Activated B cell treated with CpG ODN at 0.5 μM for 24 hours (primary cell): Measurements from ENCODE around the gene OR6F1. TPM values are rescaled to one million over a fixed set of nuclear protein-coding genes. Genes with fewer than 3 reads are reported as not detected.

Experiments
- ATAC-seq: fragments of 200-7000 bp; cut with Tn5 transposase; one replicate; pipeline ENCODE4 v1.10.0; 2021; ENCODE audit warnings: low read depth, mild to moderate bottlenecking, moderate library complexity
- CTCF ChIA-PET: fragments of 350-600 bp; sonication (Branson Sonifier 250); formaldehyde crosslinking; loops from one replicate; lab custom pipeline; 2021; ENCODE audit warnings: antibody characterized with exemption; lab: Charles Lee
- POLR2A ChIA-PET: fragments of 350-600 bp; sonication (Branson Sonifier 250); formaldehyde crosslinking; loops from one replicate; lab custom pipeline; 2021; ENCODE audit warnings: antibody characterized with exemption; lab: Charles Lee
- DNase-seq: peaks from one replicate; pipeline ENCODE4 v3.0.0; 2022
- H3K27ac Mint-ChIP-seq: one replicate; pipeline ENCODE4 v1.8.0; 2020; ENCODE audit warnings: mixed read lengths
- H3K27me3 Mint-ChIP-seq: one replicate; pipeline ENCODE4 v1.8.0; 2021; ENCODE audit warnings: mixed read lengths
- H3K36me3 Mint-ChIP-seq: one replicate; pipeline ENCODE4 v1.8.0; 2021; ENCODE audit warnings: low read depth, mixed read lengths
- H3K4me1 Mint-ChIP-seq: one replicate; pipeline ENCODE4 v1.8.0; 2021; ENCODE audit warnings: mixed read lengths
- H3K4me3 Mint-ChIP-seq: one replicate; pipeline ENCODE4 v1.8.0; 2020; ENCODE audit warnings: mild to moderate bottlenecking, mixed read lengths
- H3K9me3 Mint-ChIP-seq: one replicate; pipeline ENCODE4 v1.8.0; 2020; ENCODE audit warnings: mixed read lengths
- CTCF ChIP-seq: fragments of 200-600 bp; IDR thresholded peaks from one replicate; pipeline ENCODE4 v1.8.0; 2022; ENCODE audit warnings: antibody characterized with exemption, mild to moderate bottlenecking
- intact Hi-C: fragments of 100-400 bp; cut with micrococcal nuclease; formaldehyde crosslinking; loops from one replicate; pipeline ENCODE4 v1.15.1; 2024
- total RNA-seq: library from RNA; stranded (reverse); gene quantifications from 2 replicates; pipeline ENCODE4 v1.2.3, GENCODE V29; 2022

Gene OR6F1
- total RNA-seq, 1 donor from 2014 or later, result not detected

- intact Hi-C loops, result loop anchor here (5.0 kb wide), 3 partner anchors 178 to 1128 kb away; partner anchors contain the start of gene TRIM58
- Mint-ChIP-seq H3K4me3 (no peak within 1 kb of the TSS), H3K9me3 (no peaks in the 10 kb centered on the region), H3K27me3 (peaks cover 2% of the 10 kb centered on the region), H3K27ac (no peak within 1 kb of the TSS), H3K4me1 (peaks cover 1% of the 10 kb centered on the region), H3K36me3 (no peaks in the 10 kb centered on the region)
- ATAC-seq (no peak), DNase-seq (no peak)
- ChIA-PET CTCF (interaction anchor here (1.6 kb wide), 1 partner anchor 13 kb away, joined by 5 read pairs; no protein-coding TSS in a partner anchor), POLR2A (no interaction called here)
- no peak for TF ChIP-seq CTCF
Observed at GRCh38 chr1:247679639-247680038, 36.8 kb downstream of the OR6F1 start, which contains the start of gene OR13G1. Gene OR13G1, minus strand, starts transcription at chr1:247679739. Its CDS starts 6,698 bp downstream, at chr1:247673041.

DNA sequence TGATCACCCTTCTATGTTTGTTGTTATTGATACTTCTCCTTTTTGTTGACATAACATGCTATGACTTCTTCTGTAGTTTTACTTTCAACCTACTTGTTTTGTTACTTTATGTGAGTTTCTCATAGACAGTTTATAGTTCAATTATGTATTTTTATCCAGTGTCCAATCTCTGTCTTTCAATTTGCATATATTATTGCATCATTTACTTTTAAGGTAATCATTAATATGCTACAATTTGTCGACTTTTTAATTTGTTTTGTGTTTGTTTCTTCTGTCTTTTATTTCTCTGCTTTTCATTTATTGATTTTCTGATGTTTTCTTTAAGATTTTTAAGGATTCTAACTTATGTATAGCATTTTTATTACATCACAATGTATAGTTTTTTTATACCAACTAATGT lies 47.2 kb downstream of the OR6F1 start:
- Mint-ChIP-seq H3K9me3 (peaks cover 1% of the 10 kb centered on the region), H3K36me3 (no peaks in the 10 kb centered on the region), H3K27me3 (no peaks in the 10 kb centered on the region), H3K4me3 (no peak overlapping the region), H3K4me1 (no peaks in the 10 kb centered on the region), H3K27ac (no peak overlapping the region)
- intact Hi-C loops, result no loop called here
- no peak for DNase-seq
- no peak for ATAC-seq
- no peak for TF ChIP-seq CTCF
- ChIA-PET POLR2A (no interaction called here), CTCF (no interaction called here)

Other genes starting within 250 kb of the OR6F1 start
- not detected in 2 replicates for gene OR2C3, start 180.2 kb downstream of the OR6F1 start, total RNA-seq
- gene GCSAML, start 167.5 kb downstream of the OR6F1 start, total RNA-seq, result not detected in 2 replicates
- not detected in 2 replicates for gene OR2G2, start 128.3 kb downstream of the OR6F1 start, total RNA-seq
- gene OR2G3, start 111.1 kb downstream of the OR6F1 start, total RNA-seq, result not detected in 2 replicates
- gene OR13G1, start 36.9 kb downstream of the OR6F1 start, total RNA-seq, result not detected in 2 replicates
- gene OR14K1, start 22.0 kb upstream of the OR6F1 start, total RNA-seq, result not detected in 2 replicates
- not detected in 2 replicates for gene OR14A2, start 31.5 kb upstream of the OR6F1 start, total RNA-seq
- gene OR1C1, start 43.9 kb upstream of the OR6F1 start, total RNA-seq, result not detected in 2 replicates
- gene OR14A16, start 107.5 kb upstream of the OR6F1 start, total RNA-seq, result not detected in 2 replicates
- gene OR11L1, start 125.2 kb upstream of the OR6F1 start, total RNA-seq, result not detected in 2 replicates
- gene TRIM58, start 140.5 kb upstream of the OR6F1 start, total RNA-seq, result 0.39 and 0.49 TPM in 2 replicates
- 0.24 TPM in 1 of 2 replicates, not detected in the other for gene OR2W3, start 178.9 kb upstream of the OR6F1 start, total RNA-seq
- gene OR2T8, start 203.6 kb upstream of the OR6F1 start, total RNA-seq, result not detected in 2 replicates
- gene OR2AJ1, start 208.2 kb upstream of the OR6F1 start, total RNA-seq, result not detected in 2 replicates
- gene OR2L8, start 232.2 kb upstream of the OR6F1 start, total RNA-seq, result not detected in 2 replicates
- gene OR2AK2, start 248.6 kb upstream of the OR6F1 start, total RNA-seq, result not detected in 2 replicates